HG03066 (cell line): ENCODE data around the gene RGR.
A peak's percentile ranks its signal among the peaks of the same experiment; 100 is the strongest.
"Not testable (repeated sequence)": the region's sequence is repeated elsewhere in the genome, so short reads cannot be mapped to it uniquely, and the experiment has no call there.

ENCODE experiments used
- ATAC-seq: cut with Tn5 transposase; IDR thresholded peaks from one replicate; pipeline ENCODE4 v1.9.1; 2021; ENCODE audit warnings: low read depth; ENCODE audit not compliant: unreplicated experiment

Gene RGR

GRCh38 chr10:84256510-84257342 lies 11.9 kb downstream of the RGR start:
- no peak for ATAC-seq

- no peak for ATAC-seq
Observed at GRCh38 chr10:84257343-84258020, 12.6 kb downstream of the RGR start.

- ATAC-seq = no peak
Observed at GRCh38 chr10:84258034-84258695, 13.3 kb downstream of the RGR start.

GRCh38 chr10:84261236-84261915 lies 16.5 kb downstream of the RGR start:
- ATAC-seq = no peak

GRCh38 chr10:84262190-84262956 lies 17.5 kb downstream of the RGR start:
- ATAC-seq = no peak

- no peak for ATAC-seq
Observed at GRCh38 chr10:84263716-84264115, 18.9 kb downstream of the RGR start.

- ATAC-seq = peak; percentile 91
Observed at GRCh38 chr10:84264611-84265141, 19.8 kb downstream of the RGR start.

GRCh38 chr10:84265418-84265817 lies 20.6 kb downstream of the RGR start:
- ATAC-seq = no peak

- no peak for ATAC-seq
Observed at GRCh38 chr10:84267503-84268126, 22.8 kb downstream of the RGR start.

- ATAC-seq = no peak
Observed at GRCh38 chr10:84269162-84269561, 24.3 kb downstream of the RGR start.

- no peak for ATAC-seq
Observed at GRCh38 chr10:84269773-84270172, 24.9 kb downstream of the RGR start.

GRCh38 chr10:84270708-84271107 lies 25.9 kb downstream of the RGR start:
- ATAC-seq = no peak

GRCh38 chr10:84279876-84280475 lies 35.1 kb downstream of the RGR start:
- not testable (repeated sequence) for ATAC-seq

GRCh38 chr10:84286695-84287094 lies 41.8 kb downstream of the RGR start:
- ATAC-seq = no peak

- no peak for ATAC-seq
Observed at GRCh38 chr10:84288151-84288550, 43.3 kb downstream of the RGR start.

- no peak for ATAC-seq
Observed at GRCh38 chr10:84289521-84290200, 44.8 kb downstream of the RGR start.

GRCh38 chr10:84290235-84290634 lies 45.4 kb downstream of the RGR start:
- no peak for ATAC-seq

GRCh38 chr10:84291384-84291783 lies 46.5 kb downstream of the RGR start:
- ATAC-seq = no peak
